H9 (cell line): ENCODE data around the gene NPB. TPM values are rescaled to one million over a fixed set of nuclear protein-coding genes. Genes with fewer than 3 reads are reported as not detected.
A peak's percentile ranks its signal among the peaks of the same experiment; 100 is the strongest.

Experiments used
- DNase-seq: peaks from one replicate; pipeline ENCODE4 v3.0.0-alpha.2; 2017
- H2AFZ ChIP-seq: one replicate; pipeline ENCODE4 v1.6.1; 2013; ENCODE audit warnings: mild to moderate bottlenecking, low read length, control low read depth, moderate library complexity
- H2AK5ac ChIP-seq: 2 replicates; pipeline ENCODE4 v1.6.1; 2013; ENCODE audit warnings: low read length, control low read depth, mixed read lengths; ENCODE audit not compliant: insufficient read length
- H2BK120ac ChIP-seq: one replicate; pipeline ENCODE4 v1.6.1; 2013; ENCODE audit warnings: low read depth, mild to moderate bottlenecking, low read length, control low read depth, inconsistent platforms; ENCODE audit not compliant: poor library complexity, severe bottlenecking
- H2BK12ac ChIP-seq: 2 replicates; pipeline ENCODE4 v1.6.1; 2013; ENCODE audit warnings: low read length, control low read depth, mixed read lengths, low read depth; ENCODE audit not compliant: insufficient read length
- H2BK15ac ChIP-seq: 2 replicates; pipeline ENCODE4 v1.6.1; 2013; ENCODE audit warnings: low read depth, low read length, control low read depth
- H2BK20ac ChIP-seq: one replicate; pipeline ENCODE4 v1.6.1; 2013; ENCODE audit warnings: low read depth, mild to moderate bottlenecking, low read length, control low read depth, inconsistent platforms; ENCODE audit not compliant: poor library complexity, severe bottlenecking
- H2BK5ac ChIP-seq: 2 replicates; pipeline ENCODE4 v1.6.1; 2013; ENCODE audit warnings: low read length, control low read depth, mixed read lengths; ENCODE audit not compliant: insufficient read length
- H3K14ac ChIP-seq: 2 replicates; pipeline ENCODE4 v1.6.1; 2013; ENCODE audit warnings: low read length, control low read depth; ENCODE audit not compliant: insufficient read depth
- H3K18ac ChIP-seq: 2 replicates; pipeline ENCODE4 v1.6.1; 2013; ENCODE audit warnings: low read depth, mild to moderate bottlenecking, mixed read lengths, low read length, control low read depth; ENCODE audit not compliant: insufficient read length
- H3K23ac ChIP-seq: 2 replicates; pipeline ENCODE4 v1.6.1; 2013; ENCODE audit warnings: low read length, control low read depth, mixed read lengths, low read depth; ENCODE audit not compliant: insufficient read length
- H3K23me2 ChIP-seq: 2 replicates; pipeline ENCODE4 v1.6.1; 2013; ENCODE audit warnings: low read depth, mild to moderate bottlenecking, mixed read lengths, low read length, control low read depth; ENCODE audit not compliant: insufficient read length, poor library complexity, severe bottlenecking
- H3K27ac ChIP-seq: 2 replicates; pipeline ENCODE4 v1.5.1; 2013; ENCODE audit warnings: low read length, control low read depth, mixed read lengths, low read depth; ENCODE audit not compliant: insufficient read length
- H3K27me3 ChIP-seq: 2 replicates; pipeline ENCODE4 v1.6.1; 2013; ENCODE audit warnings: low read length, control low read depth, inconsistent platforms; ENCODE audit not compliant: insufficient read depth
- H3K4ac ChIP-seq: 2 replicates; pipeline ENCODE4 v1.6.1; 2013; ENCODE audit warnings: low read depth, mild to moderate bottlenecking, control low read depth, inconsistent platforms, low read length, moderate library complexity
- H3K4me1 ChIP-seq: 2 replicates; pipeline ENCODE4 v1.6.1; 2013; ENCODE audit warnings: low read length, control low read depth, inconsistent platforms; ENCODE audit not compliant: insufficient read depth
- H3K4me2 ChIP-seq: 2 replicates; pipeline ENCODE4 v1.6.1; 2013; ENCODE audit warnings: low read length, control low read depth, mixed read lengths; ENCODE audit not compliant: insufficient read length, insufficient read depth
- H3K56ac ChIP-seq: 2 replicates; pipeline ENCODE4 v1.6.1; 2013; ENCODE audit warnings: low read depth, mild to moderate bottlenecking, mixed read lengths, low read length, control low read depth; ENCODE audit not compliant: insufficient read length
- H3K79me1 ChIP-seq: 2 replicates; pipeline ENCODE4 v1.6.1; 2013; ENCODE audit warnings: low read depth, mild to moderate bottlenecking, moderate library complexity, low read length, control low read depth, inconsistent platforms; ENCODE audit not compliant: insufficient read depth, poor library complexity, severe bottlenecking
- H3K79me2 ChIP-seq: 2 replicates; pipeline ENCODE4 v1.6.1; 2013; ENCODE audit warnings: low read length, control low read depth, inconsistent platforms; ENCODE audit not compliant: insufficient read depth
- H3K9ac ChIP-seq: 2 replicates; pipeline ENCODE4 v1.6.1; 2013; ENCODE audit warnings: low read length, control low read depth, mixed read lengths; ENCODE audit not compliant: insufficient read length; ENCODE audit errors: extremely low read depth
- H3K9me3 ChIP-seq: one replicate; pipeline ENCODE4 v1.6.1; 2013; ENCODE audit warnings: low read depth, low read length, inconsistent platforms; ENCODE audit not compliant: control insufficient read depth
- H3T11ph ChIP-seq: one replicate; pipeline ENCODE4 v1.6.1; 2013; ENCODE audit warnings: mild to moderate bottlenecking, low read length, control low read depth, inconsistent platforms
- H4K20me1 ChIP-seq: one replicate; pipeline ENCODE4 v1.6.1; 2013; ENCODE audit not compliant: control insufficient read depth, insufficient read length, insufficient read depth
- H4K5ac ChIP-seq: 2 replicates; pipeline ENCODE4 v1.6.1; 2013; ENCODE audit warnings: low read depth, mild to moderate bottlenecking, mixed read lengths, low read length, control low read depth; ENCODE audit not compliant: insufficient read length
- H4K8ac ChIP-seq: replicated peaks from 2 replicates; pipeline ENCODE4 v1.6.1; 2013; ENCODE audit warnings: low read length, control low read depth, mixed read lengths, low read depth; ENCODE audit not compliant: insufficient read length
- H4K91ac ChIP-seq: 2 replicates; pipeline ENCODE4 v1.6.1; 2013; ENCODE audit warnings: low read depth, mild to moderate bottlenecking, moderate library complexity, mixed read lengths, low read length, control low read depth; ENCODE audit not compliant: insufficient read length
- H3K27ac Mint-ChIP-seq, 3 experiments: 2 replicates in 2 of 3; 3 replicates in 1 of 3; pipeline ENCODE4 v1.8.0; 2020 to 2021; ENCODE audit warnings: mixed read lengths in 3 of 3, mild to moderate bottlenecking in 1 of 3, moderate library complexity in 1 of 3
- H3K27me3 Mint-ChIP-seq: 2 replicates; pipeline ENCODE4 v1.8.0; 2021; ENCODE audit warnings: low read depth, mild to moderate bottlenecking, moderate library complexity, mixed read lengths
- H3K36me3 Mint-ChIP-seq, 3 experiments: 2 replicates in 2 of 3; 3 replicates in 1 of 3; pipeline ENCODE4 v1.8.0; 2020 to 2021; ENCODE audit warnings: low read depth in 3 of 3, mixed read lengths in 3 of 3; ENCODE audit not compliant: insufficient read depth in 1 of 3
- H3K4me1 Mint-ChIP-seq, 2 experiments: 2 replicates each; pipeline ENCODE4 v1.8.0; 2020; ENCODE audit warnings: mixed read lengths in 2 of 2
- H3K4me3 Mint-ChIP-seq, 2 experiments: 2 replicates in 1 of 2; 3 replicates in 1 of 2; pipeline ENCODE4 v1.8.0; 2020 to 2021; ENCODE audit warnings: mild to moderate bottlenecking in 2 of 2, mixed read lengths in 2 of 2, moderate library complexity in 1 of 2
- H3K9me3 Mint-ChIP-seq, 2 experiments: 2 replicates in 1 of 2; 3 replicates in 1 of 2; pipeline ENCODE4 v1.8.0; 2020; ENCODE audit warnings: mild to moderate bottlenecking in 2 of 2, mixed read lengths in 2 of 2, moderate library complexity in 1 of 2
- CTCF ChIP-seq: fragments of 200-600 bp; sonication (generic); conservative IDR thresholded peaks from 3 replicates; pipeline ENCODE4 v1.8.0; 2021; ENCODE audit warnings: antibody characterized with exemption, mild to moderate bottlenecking
- WGBS: extraction: QIAGEN DNeasy Blood & Tissue Kit; methylation state at CpG from one replicate; pipeline ENCODE4 v1.1.7; 2013; ENCODE audit warnings: missing lambda C conversion rate, low lambda C conversion rate, mixed read lengths; ENCODE audit not compliant: insufficient read length; ENCODE audit errors: extremely low coverage; 5-methylcytosine and 5-hydroxymethylcytosine counted together
- total RNA-seq: library from RNA; stranded (reverse); gene quantifications from 2 replicates; pipeline ENCODE4 v1.2.1, GENCODE V29; 2021

The NPB gene
- total RNA-seq, 1 experiment from 2014 or later, result 2.1 TPM

- H3K27ac Mint-ChIP-seq, result no peak overlapping the region
Observed at GRCh38 chr17:81927152-81927652, 25.2 kb downstream of the NPB start.

More at GRCh38 chr17:81927152-81927652, 25.2 kb downstream of the NPB start:
- Mint-ChIP-seq H3K9me3 (no peaks in the 10 kb centered on the region), H3K4me3 (peak overlapping the region; percentile 72 to 79; a peak in 4 of 5 replicates), H3K27me3 (peaks cover 20% of the 10 kb centered on the region), H3K4me1 (peaks cover 31 to 39% of the 10 kb centered on the region in 2 experiments), H3K36me3 (peaks cover 4 to 7% (median 5%) of the 10 kb centered on the region in 3 experiments; a peak in 6 of 7 replicates)
- Histone ChIP-seq H3K4me1 (peaks cover 3% of the 10 kb centered on the region; the same call in 1 of the 2 replicates), H4K5ac (no peak overlapping the region), H3K27me3 (no peaks in the 10 kb centered on the region; the same call in 1 of the 2 replicates), H4K91ac (no peak overlapping the region), H2BK12ac (no peak overlapping the region), H2AFZ (no peak overlapping the region), H3K4me2 (peak overlapping the region; percentile 15), H3K56ac (no peak overlapping the region), H3K9me3 (no peaks in the 10 kb centered on the region), H3K9ac (peak overlapping the region; percentile 38), H3K23ac (no peak overlapping the region), H2BK5ac (no peak overlapping the region), H4K8ac (no peak overlapping the region), H3K79me2 (peaks cover 16% of the 10 kb centered on the region; the same call in 1 of the 2 replicates), H3K4ac (no peak overlapping the region), H3K79me1 (peaks cover 2% of the 10 kb centered on the region), H3K14ac (no peak overlapping the region), H2BK20ac (no peak overlapping the region), H2BK120ac (no peak overlapping the region), H2BK15ac (no peak overlapping the region), H3K23me2 (peaks cover 11% of the 10 kb centered on the region), H3K18ac (no peak overlapping the region), H2AK5ac (no peak overlapping the region), H3T11ph (no peak overlapping the region), H4K20me1 (no peaks in the 10 kb centered on the region), H3K27ac (no peak overlapping the region)
- no CpG with 5 or more reads among the region's 78 CpGs for WGBS
- no peak for DNase-seq
- no peak for TF ChIP-seq CTCF
